Measurements from ENCODE around the gene KCNJ8.
"Not testable (repeated sequence)": the region's sequence is repeated elsewhere in the genome, so short reads cannot be mapped to it uniquely, and the experiment has no call there.

The KCNJ8 gene

DNA sequence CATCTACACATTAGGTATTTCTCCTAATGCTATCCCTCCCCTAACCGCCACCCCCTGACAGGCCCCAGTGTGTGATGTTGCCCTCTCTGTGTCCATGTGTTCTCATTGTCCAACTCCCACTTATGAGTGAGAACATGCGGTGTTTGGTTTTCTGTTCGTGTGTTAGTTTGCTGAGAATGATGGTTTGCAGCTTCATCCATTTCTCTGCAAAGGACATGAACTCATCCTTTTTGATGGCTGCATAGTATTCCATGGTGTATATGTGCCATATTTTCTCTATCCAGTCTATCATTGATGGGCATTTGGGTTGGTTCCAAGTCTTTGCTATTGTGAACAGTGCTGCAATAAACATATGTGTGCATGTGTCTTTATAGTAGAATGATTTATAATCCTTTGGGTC lies 8.2 kb upstream of the KCNJ8 start:
- DNase-seq, result not testable (repeated sequence)

DNA sequence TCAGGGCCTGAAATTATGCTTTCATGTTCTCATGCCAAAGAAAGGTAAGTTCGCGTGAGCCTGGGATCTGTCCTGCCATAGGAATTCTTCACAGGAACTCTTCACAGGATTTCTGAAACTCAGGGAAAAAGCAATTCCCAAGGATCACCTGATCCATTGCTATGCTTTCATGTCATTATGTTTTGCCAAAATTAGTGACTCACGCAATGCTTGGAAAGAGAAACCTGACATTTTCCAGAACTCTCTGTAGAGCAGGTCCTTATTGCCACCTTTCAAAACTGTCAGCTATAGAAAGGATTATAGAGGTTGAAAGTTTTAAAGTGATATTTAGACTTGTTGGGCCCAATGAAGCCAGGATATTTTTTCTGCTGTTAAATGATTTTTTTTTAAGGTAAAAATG lies 6.3 kb upstream of the KCNJ8 start:
- no peak for DNase-seq

DNA sequence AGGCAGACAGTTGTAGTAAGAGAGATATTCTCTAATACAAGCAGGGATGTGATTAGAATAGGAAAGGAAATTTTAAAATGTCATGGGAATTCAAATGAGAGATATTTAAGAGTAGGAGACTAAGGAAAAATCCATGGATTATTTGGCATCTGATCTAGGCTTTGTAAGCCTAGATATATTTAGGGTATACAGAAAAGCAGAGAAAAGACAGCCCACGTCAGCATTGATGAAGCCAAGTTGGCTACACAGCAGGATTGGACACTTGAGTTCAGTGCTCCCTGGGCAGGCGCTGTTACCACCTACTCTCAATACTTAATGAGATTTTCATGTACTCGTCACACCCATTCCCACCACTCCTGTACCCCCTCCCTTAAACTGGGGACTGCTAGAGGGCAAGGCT lies 1.7 kb upstream of the KCNJ8 start:
- DNase-seq, result no peak

DNA sequence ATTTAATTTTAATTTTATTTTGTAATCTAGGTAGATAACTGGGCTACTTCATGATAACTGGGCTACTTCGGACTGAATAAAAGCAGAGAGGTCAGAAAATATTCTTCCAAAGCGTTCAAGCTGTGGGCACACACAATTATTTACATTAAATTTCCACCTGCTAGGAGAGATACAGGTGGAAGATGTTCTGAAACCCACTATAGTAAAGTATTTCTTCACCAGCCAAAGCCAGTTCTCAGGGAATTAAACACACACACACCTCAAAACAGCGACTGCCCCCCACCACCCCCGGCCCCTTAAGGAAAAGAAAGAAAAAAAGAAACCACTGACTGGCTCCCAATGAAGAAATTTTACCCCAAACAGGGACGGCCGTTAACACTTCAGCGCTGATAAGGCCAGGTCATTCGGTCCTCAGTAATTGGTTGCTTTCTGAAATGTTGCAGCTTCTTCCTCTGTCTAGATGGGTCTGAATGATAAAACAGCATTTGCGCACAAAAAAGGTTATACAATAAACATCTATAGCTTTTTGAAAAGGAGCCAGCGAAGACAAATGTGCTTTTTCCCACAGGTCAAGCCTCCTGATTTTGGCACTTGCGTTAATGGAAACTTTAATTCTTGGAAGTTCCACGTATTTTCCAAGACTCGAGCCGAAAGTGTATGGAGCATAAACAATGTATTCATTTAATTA lies 771 bp upstream of the KCNJ8 start:
- no peak for DNase-seq

DNA sequence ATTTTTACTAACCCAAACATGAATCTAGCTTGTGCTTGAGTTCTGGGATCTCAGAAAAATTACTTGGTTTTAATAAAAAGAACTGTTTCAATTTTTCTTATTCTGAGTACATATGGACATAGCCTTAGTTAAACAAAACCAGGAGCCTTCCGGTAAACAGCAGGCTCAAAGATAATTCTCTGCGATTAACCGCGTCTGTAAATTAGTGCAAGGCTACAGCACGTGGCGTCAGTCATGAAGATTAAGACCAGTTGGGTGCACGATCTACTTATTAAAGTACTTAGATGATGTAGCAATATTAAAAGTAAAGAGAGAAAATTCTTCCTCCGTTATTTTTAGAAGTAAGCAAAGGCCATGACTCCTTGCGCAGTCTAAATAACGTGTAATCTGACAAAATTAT lies 700 bp downstream of the KCNJ8 start:
- DNase-seq, result no peak

DNA sequence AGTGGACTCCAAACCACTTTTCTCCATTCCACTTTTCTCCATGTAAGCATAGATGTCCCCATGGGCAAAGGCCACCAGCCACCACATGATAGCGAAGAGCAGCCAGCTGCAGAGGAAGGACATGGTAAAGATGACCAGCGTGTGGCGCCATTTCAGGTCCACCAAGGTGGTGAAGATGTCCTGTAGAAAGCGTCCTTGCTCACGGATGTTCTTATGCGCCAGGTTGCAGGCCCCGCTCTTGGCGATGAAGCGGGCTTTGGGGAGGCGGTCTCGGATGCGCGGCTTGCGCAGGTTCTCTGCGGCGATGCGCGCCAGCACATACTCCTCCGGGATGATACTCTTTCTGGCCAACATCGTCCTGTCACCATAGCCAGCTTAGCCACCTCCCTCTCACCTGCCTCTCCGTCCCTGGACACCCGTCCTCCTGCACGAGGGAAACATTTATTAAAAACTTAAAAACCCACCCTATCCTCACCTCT lies 1.2 kb downstream of the KCNJ8 start:
- DNase-seq, result no peak

DNA sequence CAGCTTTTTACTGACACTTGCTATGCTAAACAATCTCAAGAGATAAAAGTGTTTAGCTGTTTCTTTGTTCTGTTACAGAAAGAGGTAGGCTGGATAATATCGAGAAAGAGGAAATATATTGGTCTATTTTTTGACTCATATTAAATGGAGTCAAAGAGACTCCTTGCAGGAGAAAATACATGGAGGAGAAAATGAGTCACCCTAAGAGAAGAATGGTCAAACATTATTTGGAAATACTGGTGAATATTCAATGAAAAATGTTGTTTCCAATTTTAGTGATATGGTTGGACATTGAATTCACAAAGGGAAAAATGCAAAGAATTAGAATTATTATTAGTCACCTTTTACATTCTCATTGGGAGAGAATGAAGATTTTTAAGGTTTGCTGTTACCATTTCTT lies 3.2 kb downstream of the KCNJ8 start:
- no peak for DNase-seq

DNA sequence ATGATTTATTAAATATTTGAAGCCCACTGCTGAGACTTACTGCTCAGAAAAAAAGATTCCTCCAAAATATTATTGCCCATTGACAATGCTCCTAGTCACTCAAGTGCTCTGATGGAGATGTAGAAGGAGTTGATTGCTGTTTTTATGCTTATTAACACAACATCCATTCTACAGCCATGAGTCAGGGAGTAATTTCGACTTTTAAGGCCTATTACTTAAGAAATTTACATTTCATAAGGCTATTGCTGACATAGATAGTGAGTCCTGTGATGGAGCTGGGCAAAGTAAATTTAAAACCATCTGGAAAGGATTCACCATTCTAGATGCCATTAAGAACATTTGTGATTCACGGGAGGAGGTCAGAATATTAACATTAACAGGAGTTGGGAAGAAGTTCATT lies 5.2 kb downstream of the KCNJ8 start:
- no peak for DNase-seq

DNA sequence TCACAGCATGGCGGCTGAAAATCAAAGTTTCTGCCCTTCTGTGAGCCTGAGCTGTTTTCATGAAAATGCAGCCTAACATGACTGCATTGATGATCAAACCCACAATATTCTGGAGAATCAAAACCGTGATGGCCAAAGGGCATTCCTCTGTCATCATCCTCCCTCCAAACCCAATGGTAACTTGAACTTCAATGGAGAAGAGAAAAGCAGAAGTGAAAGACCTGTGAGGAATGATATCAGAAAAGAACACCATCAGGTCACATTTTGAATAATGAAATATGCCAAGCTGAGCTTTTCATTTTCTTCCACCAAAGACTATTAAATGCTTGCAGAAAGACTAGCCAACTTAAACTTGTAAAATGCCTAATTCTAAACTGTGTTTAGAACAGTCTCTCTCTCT lies 8.1 kb downstream of the KCNJ8 start:
- no peak for DNase-seq

DNA sequence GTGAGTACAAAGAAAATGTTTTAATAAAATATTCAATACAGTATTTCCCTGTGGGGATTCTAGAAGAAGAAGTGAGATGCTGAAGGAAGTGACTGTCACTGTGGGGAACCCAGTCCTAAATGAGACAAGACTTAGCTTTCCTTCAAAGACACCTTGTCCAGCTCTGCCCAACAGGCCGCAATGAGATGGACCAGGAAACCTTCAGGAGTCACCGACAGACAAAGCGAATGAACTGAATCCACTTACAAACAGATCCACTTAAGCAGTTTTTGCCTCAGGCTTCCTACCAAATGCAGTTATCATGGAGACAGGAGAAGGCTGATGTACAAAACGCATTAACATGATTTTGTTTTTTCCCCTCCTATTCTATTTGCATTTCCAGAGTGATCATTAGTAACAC lies 9.6 kb downstream of the KCNJ8 start:
- no peak for DNase-seq

DNA sequence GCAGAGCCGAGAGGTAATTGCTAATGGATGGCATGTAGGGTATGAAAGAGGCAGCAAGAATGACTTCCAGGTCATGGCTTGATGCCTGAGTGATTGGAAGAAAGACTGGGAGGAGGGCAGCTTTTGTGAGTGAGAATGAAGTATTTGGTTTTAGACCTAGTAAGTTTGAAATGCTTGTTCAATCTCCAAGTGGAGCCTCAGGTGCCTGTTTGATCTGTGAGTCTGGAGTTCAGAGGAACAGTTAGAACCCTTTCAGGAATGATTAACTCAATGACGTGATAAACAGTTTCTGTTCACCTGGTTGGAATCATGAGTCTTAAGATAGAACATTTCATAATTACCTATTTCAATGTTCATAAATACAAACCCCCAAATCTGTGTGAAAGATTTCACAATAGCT lies 10.4 kb downstream of the KCNJ8 start:
- DNase-seq, result no peak

DNA sequence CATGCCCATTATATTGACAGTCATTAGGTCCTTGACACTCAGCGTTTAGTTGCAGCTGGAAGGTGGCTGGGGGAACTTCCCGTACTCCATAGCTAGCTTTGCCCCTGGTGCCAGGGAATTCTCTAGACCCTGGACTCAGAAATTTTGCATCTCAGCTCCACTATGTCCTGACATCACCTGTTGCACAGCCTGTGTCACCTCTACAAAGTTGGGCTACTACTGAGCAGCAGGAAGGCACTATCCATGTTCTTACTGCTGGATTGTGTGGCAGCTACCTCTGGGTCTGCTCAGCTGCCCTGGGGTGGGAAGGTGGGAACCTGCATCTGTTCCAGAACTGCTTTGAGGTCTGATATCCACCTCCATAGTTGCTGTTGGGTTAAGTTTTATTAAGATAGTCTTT lies 11.0 kb downstream of the KCNJ8 start:
- DNase-seq, result no peak

DNA sequence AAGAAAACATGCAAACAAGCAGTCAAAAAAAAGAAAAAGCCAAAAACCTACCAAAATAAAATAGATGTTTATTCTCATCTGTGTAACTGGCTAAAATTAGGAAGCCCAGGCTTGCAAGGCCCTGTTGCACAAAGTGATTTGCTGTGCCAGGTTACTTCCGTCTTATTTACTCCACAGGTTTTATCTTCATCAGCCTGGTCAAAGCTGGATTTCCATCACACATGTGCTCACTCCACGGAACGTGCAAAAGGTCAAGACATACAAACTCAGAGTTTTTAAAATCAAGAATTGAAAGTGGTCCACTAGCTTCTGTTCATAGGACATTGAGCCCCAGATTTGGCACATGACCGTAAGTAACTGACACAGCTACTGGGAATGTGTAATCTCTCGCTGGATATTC lies 14.8 kb downstream of the KCNJ8 start:
- no peak for DNase-seq

DNA sequence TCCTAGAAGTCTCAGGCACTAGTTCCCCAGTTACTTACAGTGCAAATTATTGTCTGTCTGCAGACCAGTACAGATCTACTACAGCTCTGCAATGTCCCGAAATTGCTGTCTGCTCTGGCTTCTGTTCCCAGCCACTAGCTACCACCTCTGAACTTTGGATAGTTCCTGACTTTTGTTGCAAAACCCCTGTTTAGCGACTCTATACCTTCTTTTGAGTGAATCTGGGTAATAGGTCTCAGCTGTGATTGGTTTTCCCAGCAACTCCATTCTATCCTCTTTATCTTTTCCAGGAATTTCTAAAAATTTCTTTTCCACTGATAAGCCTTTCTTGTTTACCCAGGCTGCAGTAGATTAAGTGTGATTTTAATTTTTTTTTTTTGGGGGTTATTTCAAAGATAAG lies 16.8 kb downstream of the KCNJ8 start:
- no peak for DNase-seq

DNA sequence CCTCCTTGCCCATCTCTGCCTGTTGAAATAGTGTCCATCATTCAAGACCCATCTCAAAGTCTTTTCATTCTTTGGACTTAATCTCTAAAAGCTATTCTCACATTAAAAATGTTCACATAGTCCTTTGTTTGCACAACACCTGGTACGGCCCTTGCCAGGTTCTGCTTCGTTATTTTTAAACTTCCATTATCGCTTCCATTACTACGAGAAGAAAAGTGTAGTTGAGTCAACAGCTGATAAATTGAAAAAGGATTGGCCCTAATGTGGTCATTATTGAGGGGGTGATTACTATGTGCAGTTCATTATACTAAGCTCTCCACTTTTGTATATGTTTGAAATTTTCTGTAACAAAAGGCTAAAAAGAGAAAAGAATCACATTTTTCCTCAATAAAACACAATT lies 17.8 kb downstream of the KCNJ8 start:
- DNase-seq, result no peak

DNA sequence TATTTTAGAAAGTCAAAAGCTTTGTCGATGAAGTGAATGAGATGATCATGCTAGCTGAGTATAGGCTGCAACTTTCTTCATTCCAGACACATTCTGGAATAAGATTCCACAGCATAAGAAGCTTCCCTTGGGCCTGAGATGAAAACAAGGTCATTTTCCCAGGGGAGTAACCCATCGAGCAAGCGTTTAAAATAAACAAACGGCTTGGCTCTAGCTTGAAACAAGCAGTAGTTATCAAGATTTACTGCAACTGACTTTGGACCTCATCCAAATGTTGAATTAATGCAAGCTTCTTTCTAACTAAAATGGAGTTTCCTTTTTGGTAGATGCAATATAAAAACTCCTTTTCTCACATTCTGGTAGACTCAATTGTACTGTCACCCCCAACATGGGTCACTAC lies 23.0 kb downstream of the KCNJ8 start:
- DNase-seq, result no peak

DNA sequence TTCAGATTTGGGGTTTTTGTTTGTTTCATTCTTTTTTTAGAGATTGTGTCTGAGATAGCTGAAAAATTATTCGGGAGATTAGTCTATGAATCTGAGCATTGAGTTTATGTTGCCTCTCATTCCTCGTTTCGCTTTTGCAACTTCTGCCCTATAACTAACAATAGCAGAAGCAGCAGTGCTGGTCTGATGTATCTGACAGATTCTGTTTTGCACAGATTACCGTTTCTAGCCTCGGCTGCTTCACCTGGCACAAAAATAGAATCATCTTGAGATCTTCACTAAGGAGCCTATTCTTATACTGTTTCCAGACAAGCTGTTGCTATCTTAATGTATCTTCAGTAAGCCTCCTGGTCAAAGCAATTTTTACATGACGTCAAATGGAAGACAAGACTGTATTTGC lies 29.2 kb downstream of the KCNJ8 start:
- DNase-seq, result no peak

DNA sequence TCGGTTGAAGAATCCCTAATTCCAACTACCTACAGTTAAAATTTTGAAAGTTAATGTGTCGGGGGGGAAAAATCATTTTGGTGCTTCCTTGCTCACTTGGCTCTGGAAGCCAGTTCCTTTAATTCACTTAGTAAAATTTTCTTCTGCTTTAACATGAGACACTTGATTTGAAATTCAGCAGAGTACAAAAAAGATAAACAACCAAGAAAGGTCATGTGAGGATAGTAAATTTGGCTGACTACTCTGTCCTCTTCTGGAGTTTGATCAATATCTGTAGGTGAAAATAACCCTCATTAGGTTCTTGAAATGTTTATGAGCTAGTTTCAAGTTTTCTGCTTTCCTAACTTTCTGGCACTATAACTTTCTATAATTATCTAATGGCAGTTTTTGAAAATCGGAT lies 43.4 kb downstream of the KCNJ8 start:
- no peak for DNase-seq

DNA sequence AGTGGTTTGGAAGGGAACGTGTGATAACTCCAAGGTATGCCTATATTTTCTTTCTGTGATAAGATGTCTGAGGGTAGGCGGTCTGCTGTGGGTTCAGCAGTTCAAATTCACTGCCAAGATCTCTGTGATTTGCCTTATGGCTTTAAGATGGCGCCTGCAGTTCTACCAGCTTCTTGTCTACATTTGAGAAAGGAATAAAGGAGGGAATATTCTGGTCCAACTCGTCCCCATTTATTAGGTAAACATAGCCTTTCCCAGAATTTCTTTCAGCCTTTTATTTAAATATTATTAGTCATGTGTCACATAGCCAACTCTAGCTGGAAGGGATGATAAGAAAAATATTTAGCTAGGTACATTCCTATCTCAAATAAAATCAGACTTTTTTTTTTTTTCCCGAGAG lies 48.8 kb downstream of the KCNJ8 start:
- no peak for DNase-seq

DNA sequence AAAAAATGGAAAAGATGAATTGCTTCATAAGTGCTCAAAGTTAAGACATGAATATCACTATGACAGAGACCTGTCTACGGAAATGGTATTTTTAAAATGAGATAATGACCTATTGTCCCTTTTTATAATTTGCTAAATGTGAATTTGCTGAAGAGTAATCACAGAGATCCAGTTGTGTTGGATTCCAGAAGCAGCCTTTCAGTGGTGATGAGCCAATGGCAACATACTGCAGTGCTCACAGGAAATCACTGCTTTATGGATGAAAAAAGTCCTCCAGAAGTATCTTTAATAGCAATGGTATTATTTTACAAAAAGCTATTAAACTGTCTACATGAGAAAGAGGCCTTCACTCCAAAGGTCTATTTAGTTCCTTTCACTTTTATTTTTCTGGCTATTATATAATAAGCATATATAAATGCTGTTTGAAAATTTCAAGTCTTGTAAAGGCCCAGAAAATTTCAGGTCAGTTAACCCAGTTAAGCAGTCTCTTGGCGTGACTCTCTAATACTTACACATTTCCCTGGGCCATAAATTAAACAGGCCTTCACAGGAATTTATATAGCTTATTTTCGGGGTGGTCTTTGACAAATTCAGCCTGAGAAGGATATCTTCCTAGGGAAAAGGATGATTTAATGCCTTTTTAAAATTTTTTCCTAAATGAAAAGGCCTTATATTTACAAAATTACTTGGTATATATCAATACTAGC lies 55.4 kb downstream of the KCNJ8 start:
- no peak for DNase-seq

DNA sequence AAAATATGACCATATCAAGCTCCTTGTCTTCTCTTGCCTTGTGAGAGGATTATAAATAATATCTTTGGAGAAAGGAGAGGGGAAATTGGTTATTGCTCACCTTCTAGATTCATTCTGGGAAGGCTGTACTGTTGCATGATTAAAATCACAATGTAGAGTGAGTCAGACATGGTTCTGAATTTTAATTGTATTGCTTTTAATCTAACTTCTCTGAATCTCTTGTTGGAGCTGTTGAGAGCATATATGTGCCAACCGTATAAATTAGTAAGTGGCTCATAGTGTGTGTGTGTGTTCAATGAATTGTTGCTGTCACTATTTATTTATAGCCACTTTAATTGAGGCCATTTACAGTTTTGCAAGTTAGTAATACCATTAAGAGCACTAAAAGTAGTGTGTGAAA lies 56.1 kb downstream of the KCNJ8 start:
- DNase-seq, result no peak

DNA sequence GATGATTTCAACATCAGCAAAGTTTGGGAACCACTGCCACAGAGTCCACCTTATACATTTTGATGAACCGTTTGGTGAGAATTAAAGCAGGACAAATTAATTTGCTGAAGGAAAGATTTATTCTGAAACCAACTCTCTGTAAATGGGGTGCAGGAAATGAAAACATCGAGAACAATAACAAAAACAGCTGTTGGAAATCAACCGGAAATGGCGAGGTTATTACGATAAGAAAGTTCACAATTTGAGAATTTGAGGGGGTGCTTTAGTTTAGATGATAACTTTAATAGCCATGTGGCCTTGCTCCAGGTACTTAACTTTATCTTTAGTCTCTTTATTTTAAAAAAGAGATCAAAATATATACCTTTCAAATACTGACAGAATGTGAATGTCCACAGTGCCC lies 56.7 kb downstream of the KCNJ8 start:
- no peak for DNase-seq

DNA sequence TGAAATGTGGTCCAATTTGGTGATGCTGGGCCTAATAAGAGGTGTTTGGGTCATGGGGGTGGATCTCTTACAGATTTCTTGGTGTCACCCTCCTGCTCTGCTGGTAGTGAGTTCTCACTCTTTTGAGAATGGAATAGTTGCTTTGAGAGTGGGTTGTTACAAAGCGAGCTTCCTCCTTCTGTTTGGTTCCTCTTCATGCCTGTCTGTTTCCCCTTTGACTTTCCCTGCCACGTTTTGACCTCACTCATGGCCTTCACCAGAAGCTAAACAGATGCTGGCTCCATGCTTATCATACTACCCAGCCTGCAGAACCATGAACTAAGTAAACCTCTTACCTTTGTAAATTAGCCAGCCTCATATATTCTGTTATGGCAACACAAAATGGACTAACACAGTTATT lies 59.1 kb downstream of the KCNJ8 start:
- DNase-seq, result no peak
